ENCODE measurements around the gene BTBD9. TPM values are rescaled to one million over a fixed set of nuclear protein-coding genes. Genes with fewer than 3 reads are reported as not detected.

The BTBD9 gene
- total RNA-seq, 1 experiment from 2014 or later: 19.4 TPM

GRCh38 chr6:38396209-38396608 lies 243.5 kb downstream of the BTBD9 start:
- Mint-ChIP-seq H3K4me3 (ENCODE audit: low read depth, unreplicated experiment) (no peak overlapping the region), H3K27ac (ENCODE audit: unreplicated experiment) (no peak overlapping the region), H3K36me3 (ENCODE audit: insufficient read depth, unreplicated experiment) (no peaks in the 10 kb centered on the region), H3K27me3 (ENCODE audit: unreplicated experiment) (no peaks in the 10 kb centered on the region), H3K4me1 (ENCODE audit: low read depth, unreplicated experiment) (no peaks in the 10 kb centered on the region), H3K9me3 (ENCODE audit: low read depth, unreplicated experiment) (no peaks in the 10 kb centered on the region)
- intact Hi-C loops (cut with micrococcal nuclease; ENCODE audit: unreplicated experiment): no loop called here
- CTCF ChIA-PET: interaction anchor here (0.7 kb wide), 1 partner anchor 24 kb away, joined by 6 read pairs; no protein-coding TSS in a partner anchor
- BruUV-seq (replicated peaks): no TSS peak
- peak; percentile 29 for DNase-seq
- TF ChIP-seq CTCF (IDR thresholded peaks at IDR 0.05; ENCODE audit: unreplicated experiment): no peak

- Mint-ChIP-seq H3K36me3 (ENCODE audit: insufficient read depth, unreplicated experiment) (no peaks in the 10 kb centered on the region), H3K27me3 (ENCODE audit: unreplicated experiment) (no peaks in the 10 kb centered on the region), H3K27ac (ENCODE audit: unreplicated experiment) (no peak overlapping the region), H3K9me3 (ENCODE audit: low read depth, unreplicated experiment) (no peaks in the 10 kb centered on the region), H3K4me1 (ENCODE audit: low read depth, unreplicated experiment) (no peaks in the 10 kb centered on the region), H3K4me3 (ENCODE audit: low read depth, unreplicated experiment) (no peak overlapping the region)
- CTCF ChIA-PET: no interaction called here
- no TSS peak for BruUV-seq (replicated peaks)
- TF ChIP-seq CTCF (IDR thresholded peaks at IDR 0.05; ENCODE audit: unreplicated experiment): no peak
- no peak for DNase-seq
- intact Hi-C loops (cut with micrococcal nuclease; ENCODE audit: unreplicated experiment): no loop called here
These were observed 245.7 kb downstream of the BTBD9 start for GRCh38 chr6:38393986-38394385.

GRCh38 chr6:38391626-38392579 lies 247.8 kb downstream of the BTBD9 start:
- TF ChIP-seq CTCF (IDR thresholded peaks at IDR 0.05; ENCODE audit: unreplicated experiment): no peak
- no peaks in the 10 kb centered on the region for H3K27me3 Mint-ChIP-seq (ENCODE audit: unreplicated experiment)
- no TSS peak for BruUV-seq (replicated peaks)
- no peaks in the 10 kb centered on the region for H3K9me3 Mint-ChIP-seq (ENCODE audit: low read depth, unreplicated experiment)
- no peaks in the 10 kb centered on the region for H3K4me1 Mint-ChIP-seq (ENCODE audit: low read depth, unreplicated experiment)
- no peaks in the 10 kb centered on the region for H3K36me3 Mint-ChIP-seq (ENCODE audit: insufficient read depth, unreplicated experiment)
- intact Hi-C loops (cut with micrococcal nuclease; ENCODE audit: unreplicated experiment): no loop called here
- DNase-seq: no peak
- H3K27ac Mint-ChIP-seq (ENCODE audit: unreplicated experiment): no peak overlapping the region
- no peak overlapping the region for H3K4me3 Mint-ChIP-seq (ENCODE audit: low read depth, unreplicated experiment)
- CTCF ChIA-PET: interaction anchor here (0.7 to 1.2 kb wide), 3 partner anchors 8 to 606 kb away, joined by 3 to 6 read pairs (median 3); no protein-coding TSS in a partner anchor

DNA sequence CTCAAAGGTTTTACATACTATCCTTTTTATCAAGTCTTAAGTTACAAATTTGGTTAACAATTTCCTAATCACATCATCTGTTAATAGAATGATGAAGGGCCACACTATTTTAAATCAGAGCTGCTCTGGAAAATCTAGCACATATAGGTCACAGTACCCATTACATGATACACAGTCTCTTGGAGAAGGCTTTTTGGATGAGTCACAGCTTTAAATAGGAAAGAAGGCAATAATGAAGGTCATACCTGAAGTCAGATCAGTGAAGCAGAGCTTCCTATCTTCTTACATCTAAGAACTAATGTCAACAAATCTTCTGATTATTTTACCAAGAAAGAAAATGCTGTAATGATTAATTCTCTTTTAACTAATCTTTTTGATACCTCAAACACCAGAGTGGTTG lies 248.5 kb downstream of the BTBD9 start:
- H3K9me3 Mint-ChIP-seq (ENCODE audit: low read depth, unreplicated experiment): no peaks in the 10 kb centered on the region
- no peak overlapping the region for H3K27ac Mint-ChIP-seq (ENCODE audit: unreplicated experiment)
- no peak overlapping the region for H3K4me3 Mint-ChIP-seq (ENCODE audit: low read depth, unreplicated experiment)
- no TSS peak for BruUV-seq (replicated peaks)
- CTCF ChIA-PET: interaction anchor here (0.7 kb wide), 1 partner anchor 386 kb away, joined by 6 read pairs; no protein-coding TSS in a partner anchor
- intact Hi-C loops (cut with micrococcal nuclease; ENCODE audit: unreplicated experiment): no loop called here
- DNase-seq: no peak
- H3K4me1 Mint-ChIP-seq (ENCODE audit: low read depth, unreplicated experiment): no peaks in the 10 kb centered on the region
- H3K27me3 Mint-ChIP-seq (ENCODE audit: unreplicated experiment): no peaks in the 10 kb centered on the region
- no peak for TF ChIP-seq CTCF (IDR thresholded peaks at IDR 0.05; ENCODE audit: unreplicated experiment)
- H3K36me3 Mint-ChIP-seq (ENCODE audit: insufficient read depth, unreplicated experiment): peaks cover 3% of the 10 kb centered on the region

Data from Calu3 (cell line).